A673 (cell line): ENCODE data around the gene TMEM273.

Source experiments
- EZH2 ChIP-seq: fragments of 200-600 bp; sonication (generic); IDR thresholded peaks from 2 replicates; pipeline ENCODE4 v1.6.1; 2017; ENCODE audit warnings: borderline replicate concordance, low read depth, mild to moderate bottlenecking, mixed read lengths, antibody characterized with exemption, low read length; ENCODE audit not compliant: poor library complexity, severe bottlenecking
- TF ChIP-seq, protein P1 (sequence below): fragments of 300-800, 200-600 bp; sonication (generic); conservative IDR thresholded peaks from 2 replicates; pipeline ENCODE4 v1.5.1; 2017; ENCODE audit warnings: low read depth, mild to moderate bottlenecking, antibody characterized with exemption, low read length, moderate library complexity, mixed read lengths

DNA sequence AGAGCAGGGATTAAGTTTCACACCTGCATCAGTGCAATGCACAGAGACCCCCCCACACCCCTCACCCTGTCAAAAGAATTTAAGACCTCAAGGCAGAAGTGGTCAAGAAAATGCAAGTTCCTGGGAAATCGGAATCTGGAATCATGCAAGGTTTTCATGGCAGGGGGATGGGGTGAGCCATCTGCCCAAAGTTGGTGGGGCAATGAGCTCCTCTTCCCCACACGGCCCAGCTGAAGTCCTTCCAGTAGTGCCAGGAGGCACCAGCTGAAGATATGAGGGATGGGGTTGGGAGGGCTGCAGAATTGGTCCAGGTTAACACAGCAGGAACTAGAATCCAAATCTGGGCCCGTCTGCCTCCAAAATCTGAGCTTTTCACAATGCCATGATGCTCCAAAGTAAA, 25.0 kb upstream of the TMEM273 start:
- TF ChIP-seq, protein P1, sequence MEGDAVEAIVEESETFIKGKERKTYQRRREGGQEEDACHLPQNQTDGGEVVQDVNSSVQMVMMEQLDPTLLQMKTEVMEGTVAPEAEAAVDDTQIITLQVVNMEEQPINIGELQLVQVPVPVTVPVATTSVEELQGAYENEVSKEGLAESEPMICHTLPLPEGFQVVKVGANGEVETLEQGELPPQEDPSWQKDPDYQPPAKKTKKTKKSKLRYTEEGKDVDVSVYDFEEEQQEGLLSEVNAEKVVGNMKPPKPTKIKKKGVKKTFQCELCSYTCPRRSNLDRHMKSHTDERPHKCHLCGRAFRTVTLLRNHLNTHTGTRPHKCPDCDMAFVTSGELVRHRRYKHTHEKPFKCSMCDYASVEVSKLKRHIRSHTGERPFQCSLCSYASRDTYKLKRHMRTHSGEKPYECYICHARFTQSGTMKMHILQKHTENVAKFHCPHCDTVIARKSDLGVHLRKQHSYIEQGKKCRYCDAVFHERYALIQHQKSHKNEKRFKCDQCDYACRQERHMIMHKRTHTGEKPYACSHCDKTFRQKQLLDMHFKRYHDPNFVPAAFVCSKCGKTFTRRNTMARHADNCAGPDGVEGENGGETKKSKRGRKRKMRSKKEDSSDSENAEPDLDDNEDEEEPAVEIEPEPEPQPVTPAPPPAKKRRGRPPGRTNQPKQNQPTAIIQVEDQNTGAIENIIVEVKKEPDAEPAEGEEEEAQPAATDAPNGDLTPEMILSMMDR: no peak
- TF ChIP-seq EZH2: no peak
